SKM-1 (cell line): ENCODE measurements around the gene TNS1.

Experiments used
- DNase-seq: peaks from one replicate; lab custom pipeline; 2025; ENCODE audit not compliant: unreplicated experiment; lab: John Stamatoyannopoulos, UW

TNS1 gene

DNA sequence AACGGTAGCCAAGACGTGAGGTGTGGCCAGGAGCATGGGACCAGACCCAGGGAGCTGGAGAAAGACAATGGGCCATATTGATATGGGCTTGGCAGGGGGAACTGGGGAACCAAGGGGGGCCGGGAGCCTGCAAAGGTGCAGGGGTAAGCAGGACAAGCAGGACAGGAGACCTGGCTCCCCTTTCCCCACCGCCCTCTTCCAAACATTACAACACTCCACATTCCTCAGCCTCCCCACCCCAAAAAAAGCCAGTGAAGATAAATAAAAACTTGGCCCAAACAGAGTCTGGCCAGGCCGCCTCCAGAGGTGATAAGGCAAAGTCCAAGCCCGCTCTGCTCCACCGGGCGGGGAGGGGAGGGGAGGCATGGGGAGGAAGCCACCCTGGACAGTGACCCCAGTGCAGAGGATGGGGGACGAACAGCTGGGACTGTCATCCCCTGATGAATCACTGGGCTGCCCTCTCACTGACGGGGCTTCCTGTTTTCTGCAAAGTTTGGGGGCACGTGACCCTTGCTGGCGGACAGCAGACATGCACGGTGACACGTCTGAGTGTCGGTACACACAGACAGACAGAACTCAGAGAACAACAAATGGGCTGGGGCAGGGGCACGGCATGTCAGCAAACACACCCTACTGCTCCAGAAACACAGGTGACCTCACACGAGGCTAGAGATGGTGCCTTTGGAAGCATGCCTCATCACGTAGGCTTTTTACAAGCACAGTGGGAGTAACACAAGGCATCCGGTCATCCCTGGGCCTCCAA lies 100.2 kb downstream of the TNS1 start:
- no peak for DNase-seq

DNA sequence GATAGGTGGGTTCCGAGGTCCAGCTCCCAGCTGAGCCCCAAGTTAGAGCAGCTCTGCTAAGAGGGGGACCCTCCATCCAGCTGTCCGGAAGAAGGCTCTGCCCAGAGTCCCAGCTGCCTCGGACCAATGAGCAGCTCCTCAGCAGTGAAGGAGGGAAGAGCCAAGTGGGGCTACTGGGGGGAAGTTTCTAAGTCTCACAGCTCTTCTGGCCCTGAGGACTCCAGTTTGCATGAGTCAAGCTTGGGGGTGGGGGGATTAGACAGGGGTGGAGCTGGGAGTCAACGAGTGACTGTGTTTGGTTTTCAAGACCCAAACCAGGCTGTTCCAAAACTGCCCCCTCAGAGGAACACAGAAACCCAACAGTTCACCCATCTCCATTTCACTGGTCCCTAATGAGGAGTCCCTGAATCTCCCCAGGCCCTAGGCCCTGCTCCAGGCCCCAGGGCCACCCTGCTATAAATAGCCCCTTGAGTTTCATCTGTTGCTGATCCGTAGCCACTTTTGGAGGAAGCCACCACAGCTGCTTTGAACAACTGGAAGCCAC lies 100.9 kb downstream of the TNS1 start:
- no peak for DNase-seq

DNA sequence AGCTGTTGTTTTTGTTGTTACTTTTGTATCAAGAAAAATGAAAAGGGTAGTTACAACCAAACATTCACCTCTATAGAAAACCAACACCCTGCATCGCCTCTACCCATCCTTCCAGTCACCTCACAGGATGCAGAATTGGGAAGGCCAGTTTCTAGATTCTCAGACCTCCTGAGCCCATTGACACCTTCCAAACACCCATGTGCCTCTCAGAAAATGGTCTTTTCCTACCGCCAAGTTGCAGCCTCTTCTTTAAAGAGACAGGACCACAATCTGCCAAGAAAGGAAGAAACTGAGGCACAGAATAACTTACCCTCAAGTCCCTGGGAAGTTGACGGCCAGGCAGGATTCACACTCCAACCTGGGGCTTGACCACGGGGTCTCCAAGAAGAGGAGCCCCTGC lies 101.4 kb downstream of the TNS1 start:
- no peak for DNase-seq

DNA sequence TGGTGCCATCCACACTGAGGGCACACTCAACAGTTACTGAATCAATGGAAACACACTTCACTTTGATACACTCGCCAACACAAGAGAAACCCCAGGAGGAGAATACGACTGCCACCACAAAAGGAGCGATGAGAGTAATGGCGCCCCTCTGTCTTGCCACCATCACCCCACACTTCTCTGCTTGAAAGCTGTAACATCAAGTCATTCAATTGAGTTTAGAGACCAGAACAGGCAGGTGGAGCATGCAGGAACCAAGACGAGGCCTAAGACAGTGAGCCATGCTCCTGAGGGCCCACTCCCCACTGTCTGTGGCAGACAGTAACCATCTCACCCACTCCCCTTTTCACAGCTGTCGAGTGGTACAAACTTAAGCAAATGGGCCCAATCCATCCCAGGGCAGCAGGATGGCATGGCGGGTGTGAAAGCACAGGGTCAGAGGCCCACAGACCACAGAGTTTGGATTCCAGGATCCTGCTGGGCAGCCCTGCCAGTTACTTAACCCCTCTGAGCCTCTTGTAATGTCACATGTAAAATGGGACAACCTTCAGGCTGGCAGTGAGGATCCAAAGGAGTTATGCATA lies 101.9 kb downstream of the TNS1 start:
- DNase-seq: no peak

DNA sequence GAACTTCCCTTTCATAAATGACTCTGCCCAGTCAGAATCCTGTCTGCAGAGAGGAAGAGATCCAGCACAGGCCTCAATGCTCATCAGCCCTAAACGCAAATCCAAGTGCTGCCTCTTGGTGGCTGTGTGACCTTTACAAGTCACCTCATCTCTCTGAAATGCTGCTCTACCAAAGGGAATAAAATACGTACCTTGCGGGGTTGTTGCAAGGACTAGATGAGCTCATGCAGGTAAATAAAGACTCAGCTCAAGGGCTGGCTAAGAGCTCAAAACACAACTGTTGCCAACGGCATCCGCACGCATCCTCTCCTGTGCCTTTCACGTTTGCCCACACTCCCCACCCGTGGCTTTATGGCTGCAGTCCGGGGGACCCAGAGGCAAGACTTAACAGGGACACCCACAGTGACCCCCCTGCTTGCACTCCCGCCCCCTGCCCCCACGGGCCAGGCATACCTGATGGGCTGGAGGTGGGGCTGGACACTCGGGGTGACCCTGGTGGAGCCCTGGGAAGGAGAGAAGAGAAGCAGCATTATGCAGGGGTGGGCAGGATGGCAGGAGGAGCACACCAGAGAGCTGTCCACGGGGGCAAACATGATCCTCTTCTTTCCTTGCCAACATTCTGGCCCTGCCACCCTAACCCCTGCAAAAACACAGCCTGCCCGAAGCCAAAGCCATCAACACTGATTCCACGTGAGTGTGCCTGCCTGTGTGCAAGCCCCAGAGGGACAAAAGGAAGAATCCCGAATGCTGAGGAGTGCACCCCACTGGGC lies 102.6 kb downstream of the TNS1 start:
- peak; percentile 40 for DNase-seq

DNA sequence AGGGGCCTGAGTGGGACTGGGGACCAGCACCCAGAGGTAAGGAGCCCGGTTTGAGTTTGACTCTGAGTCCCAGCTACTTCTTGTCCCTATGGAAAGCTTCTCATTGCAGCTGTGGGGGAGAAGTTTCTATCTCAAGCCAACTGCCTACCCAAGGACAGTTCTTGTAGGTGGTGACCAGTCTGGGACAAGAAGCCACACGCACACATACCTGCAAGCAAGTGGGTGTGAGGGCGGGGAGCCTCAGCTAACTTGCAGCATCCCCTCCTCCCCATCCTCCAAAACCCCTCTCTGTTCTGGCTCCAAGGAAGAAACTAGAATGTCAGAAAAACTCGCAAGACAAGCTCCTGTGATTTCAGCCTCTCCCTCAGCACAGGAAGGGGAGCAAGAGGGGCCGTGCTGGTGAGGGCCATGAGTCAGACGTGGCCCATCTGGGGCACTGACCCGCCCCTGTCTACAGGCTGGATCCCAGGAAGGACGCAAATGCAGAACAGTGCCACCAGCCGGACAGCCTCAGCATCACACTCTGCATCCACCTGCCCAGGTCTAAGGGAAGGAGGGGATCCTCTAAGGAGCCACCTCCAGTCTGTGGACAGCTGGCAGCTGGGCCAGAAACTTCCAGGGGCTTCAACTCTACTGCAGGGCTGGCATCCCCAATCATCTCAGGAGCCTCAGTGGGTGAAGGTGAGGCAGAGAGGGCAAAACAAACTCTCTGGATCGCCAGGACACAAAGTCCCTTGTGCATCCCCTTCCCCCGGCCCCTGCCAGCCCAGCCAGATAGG lies 103.4 kb downstream of the TNS1 start:
- no peak for DNase-seq

DNA sequence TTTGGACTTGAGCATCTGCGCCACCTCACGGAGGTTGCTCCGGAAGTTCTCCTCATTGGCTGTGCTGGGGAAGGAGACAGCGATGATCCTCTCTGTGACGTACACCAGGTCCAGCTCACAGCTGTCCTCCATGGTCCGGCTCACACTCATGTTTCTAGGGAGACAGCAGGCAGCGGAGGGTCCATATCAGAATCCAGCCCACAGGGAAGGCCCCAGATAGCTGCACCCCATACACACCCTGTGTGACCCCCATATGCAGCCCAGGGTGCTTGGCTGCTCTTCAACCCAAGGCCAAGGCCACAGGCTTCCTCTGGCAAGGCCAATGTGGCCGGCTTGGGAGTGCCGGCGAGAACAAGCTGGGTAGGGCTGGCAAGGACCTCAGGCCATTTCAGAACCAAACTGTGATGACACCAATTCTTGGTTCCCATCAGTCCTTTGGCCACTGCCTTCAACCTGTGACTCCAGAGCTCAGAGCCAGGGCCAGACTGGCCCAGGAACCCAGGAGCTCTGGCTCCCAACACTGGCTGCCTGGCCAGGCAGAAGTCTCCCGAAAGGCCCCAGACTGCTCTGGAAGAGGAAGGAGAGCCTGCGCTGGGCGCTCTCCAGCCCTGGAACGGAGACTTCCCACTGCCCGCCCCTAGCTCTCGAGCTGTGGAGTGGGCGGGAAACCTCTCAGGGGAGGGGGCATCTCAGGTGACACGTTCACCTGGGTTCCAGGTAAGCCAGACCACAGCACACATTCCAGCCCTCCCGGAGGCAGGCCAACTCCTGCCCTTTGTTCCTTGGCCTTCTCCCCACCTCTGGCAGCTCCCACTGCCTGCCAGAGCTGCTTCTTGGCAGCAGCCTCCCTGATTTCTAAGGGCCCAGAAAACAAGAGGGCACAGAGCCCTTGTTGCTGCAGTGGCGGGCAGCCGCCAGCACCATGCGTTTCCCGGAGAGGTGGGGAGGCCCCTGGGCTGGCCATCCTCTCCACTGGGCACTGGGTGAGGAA lies 104.7 kb downstream of the TNS1 start:
- DNase-seq: no peak

DNA sequence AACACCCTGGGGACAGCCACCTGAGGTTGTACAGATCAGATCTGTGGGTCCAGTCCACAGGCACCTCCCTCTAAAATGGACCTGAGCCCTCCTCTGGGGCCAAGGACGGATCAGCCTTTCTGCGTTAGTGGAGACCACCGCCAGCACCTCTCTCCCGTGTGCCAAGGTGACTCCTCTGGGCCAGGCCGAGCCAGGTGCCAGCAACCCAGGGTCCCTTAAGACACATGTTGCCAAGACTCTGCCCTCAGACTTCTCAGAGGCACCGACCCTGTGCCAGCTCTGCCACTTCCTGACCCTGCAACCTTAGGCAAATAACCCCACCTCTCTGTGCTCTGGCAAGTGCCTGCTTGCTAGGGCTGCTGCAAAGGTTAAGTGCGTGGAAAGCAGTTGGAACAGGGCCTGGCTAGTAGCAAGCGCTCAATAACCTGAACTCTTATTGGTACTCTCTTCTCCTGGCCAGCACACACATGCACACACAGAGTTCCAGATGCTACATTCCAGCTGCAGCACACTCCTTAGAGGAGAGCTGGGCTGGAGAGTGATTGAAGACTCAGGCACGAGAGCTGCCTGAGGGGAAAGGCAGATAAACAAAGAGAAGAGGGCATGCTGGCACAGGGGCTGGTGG lies 105.6 kb downstream of the TNS1 start:
- DNase-seq: no peak

DNA sequence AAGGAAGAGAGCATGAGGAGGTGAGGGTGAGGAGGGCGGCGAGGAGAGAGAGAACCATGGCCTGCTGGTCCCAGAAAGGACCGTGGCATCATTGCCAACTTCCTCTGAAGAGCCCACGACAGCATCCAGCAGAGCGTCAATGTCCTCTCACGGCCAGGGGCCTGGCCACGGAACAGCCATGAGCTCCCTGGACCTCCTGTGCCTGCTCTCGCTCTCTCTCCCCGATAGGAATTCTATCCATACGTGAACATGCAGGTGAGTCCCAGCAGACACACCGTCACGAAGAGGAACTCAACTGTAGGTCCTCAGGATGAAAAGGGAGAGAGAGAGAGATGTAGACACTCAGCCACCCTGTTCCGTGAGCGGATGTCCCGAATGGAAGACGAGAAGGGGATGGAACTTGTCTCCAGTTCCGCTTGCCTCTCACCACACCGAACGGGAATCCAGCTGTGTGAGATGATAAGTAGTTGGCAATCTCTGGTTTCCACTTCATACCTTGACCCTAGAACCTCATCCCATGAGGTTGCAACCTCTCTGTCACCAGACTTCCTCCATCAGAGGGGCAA lies 107.6 kb downstream of the TNS1 start:
- DNase-seq: no peak

DNA sequence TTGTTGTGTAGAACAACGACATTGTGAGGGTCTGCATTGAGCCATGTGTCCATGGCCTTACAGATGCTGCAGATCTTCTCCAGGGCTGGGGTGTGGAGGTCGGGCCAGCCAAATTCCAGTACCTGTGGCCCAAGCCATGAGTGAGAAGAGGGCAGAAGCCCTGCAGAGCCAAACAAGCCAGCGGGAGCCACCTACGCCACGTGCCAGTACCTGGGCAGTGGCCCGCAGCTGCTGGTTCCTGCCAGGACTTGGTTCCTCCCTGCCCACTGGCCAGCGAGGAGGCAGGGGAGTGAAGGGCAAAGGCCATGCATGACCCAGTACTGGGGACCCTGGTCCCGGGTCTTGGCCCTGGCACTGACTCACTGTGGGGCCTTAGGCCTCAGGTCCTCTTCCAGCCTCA lies 109.4 kb downstream of the TNS1 start:
- no peak for DNase-seq

DNA sequence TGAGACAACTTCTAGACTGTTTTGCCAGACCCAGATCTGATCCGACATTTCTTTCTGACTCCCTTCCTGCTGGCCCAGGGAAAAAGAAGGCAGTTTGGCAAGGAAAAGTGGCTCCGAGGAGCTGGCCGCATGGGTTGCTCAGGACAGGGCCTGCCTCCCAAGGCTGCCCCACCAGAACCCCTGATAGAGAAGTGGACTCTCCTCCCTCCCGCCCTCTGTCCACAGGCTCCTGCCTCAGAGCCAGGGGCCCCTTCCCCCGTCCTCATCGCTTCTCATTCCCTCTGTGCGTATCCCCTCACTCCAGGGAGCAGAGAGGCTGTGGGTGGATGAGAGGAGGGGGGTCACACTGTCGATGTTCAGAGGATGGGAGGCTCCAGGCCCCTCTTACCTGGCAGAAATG lies 110.2 kb downstream of the TNS1 start:
- DNase-seq: no peak

DNA sequence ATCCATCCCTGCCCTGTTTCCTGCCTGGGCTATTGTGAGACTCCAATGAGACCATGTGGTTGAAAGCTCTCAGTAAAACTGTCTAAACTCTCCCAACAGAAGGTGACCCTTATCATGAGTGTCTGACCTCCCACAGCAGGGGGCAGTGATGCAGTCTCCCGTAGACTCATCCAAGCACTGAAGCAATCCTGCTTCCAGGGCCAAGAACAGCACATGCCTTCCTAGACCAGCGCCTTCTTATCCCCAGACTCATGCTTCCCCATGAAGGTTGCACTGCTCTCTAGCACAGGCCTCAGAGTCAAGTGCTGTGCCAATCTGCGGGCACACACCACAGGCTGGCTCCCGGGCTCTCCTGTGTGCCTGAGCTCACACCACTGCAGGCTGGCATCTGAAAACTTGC lies 112.3 kb downstream of the TNS1 start:
- DNase-seq: no peak

DNA sequence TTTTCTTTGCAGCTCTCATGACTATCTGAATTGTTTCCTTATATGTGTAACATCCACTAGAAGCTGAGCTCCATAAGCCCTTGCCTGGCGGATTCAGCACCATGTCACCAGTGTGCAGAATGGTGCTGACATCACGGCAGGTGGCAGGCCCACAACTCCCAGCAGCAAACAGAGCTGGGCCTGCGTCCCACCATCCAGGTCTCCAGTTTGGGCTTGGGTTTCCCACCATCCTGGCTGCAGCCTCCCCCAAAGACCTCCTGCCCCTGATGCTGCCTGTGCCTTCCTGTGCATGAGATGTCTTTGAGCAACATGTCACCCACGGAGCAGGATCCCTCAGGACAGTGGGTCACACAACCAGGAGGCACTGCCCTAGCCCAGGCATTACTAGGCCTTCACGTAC lies 113.1 kb downstream of the TNS1 start:
- DNase-seq: no peak

DNA sequence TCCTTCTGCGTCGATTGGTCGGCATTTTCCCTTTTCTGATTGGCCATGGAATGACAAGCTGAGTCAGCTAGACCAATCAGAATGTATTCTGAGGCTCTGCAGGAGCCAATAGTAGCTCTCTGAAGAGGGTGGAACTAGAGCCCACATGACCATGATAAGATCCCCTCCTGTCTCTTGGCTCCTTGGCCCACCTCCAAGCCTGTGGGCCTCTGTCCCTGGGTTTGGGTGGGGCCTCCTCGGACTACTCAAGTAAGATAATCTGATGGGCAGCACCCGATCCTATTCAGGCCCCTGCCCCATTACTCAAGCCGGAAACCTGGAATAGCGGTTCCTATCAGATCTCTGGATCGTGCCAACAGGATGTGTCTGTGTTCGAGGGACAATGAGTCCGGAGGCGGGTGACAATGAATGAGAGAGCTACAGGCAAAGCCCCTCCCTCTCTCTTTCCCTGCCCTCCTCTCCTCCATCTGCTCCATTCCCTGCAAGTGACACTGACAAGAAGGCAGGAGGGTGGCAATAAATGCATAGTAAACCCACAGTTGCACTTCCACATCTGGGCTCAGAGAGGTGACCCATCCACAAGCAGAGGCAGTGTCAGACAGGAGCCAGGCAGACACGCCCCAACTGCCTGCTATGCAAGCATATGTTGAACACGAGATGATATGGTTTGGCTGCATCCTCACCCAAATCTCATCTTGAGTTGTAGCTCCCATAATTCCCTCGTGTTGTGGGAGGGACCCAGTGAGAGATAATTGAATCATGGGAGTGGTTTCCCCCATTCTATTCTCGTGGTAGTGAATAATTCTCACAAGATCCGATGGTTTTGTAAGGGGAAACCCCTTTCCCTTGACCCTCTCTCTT lies 114.7 kb downstream of the TNS1 start:
- DNase-seq: no peak

DNA sequence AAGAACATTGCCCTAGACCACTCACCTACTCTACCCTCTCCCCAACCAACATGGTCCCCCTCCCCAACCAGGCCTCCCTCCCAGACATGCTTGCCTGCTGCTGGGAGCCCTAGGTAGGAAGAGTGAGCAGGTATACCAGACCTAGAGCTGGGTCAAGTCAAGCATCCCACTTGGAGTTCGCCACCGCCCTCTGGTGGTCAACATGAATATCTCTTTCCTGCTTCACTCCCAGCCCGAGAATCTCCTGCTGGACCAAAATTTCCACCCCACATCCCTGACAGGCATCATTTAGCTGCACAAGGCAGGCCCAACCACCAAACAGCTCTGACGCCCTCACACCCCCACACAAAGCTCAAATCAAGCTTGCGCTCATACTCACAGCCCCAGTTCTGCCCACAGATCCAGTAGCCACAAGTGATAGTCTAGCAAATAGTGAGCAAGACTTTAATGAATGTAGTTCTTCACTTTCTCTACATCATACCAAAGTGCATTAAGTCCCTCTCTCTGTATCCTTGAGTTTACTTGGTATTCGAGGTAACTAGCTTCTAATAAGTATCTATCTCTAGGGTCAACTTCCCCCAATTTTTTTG lies 116.0 kb downstream of the TNS1 start:
- peak; percentile 30 for DNase-seq

DNA sequence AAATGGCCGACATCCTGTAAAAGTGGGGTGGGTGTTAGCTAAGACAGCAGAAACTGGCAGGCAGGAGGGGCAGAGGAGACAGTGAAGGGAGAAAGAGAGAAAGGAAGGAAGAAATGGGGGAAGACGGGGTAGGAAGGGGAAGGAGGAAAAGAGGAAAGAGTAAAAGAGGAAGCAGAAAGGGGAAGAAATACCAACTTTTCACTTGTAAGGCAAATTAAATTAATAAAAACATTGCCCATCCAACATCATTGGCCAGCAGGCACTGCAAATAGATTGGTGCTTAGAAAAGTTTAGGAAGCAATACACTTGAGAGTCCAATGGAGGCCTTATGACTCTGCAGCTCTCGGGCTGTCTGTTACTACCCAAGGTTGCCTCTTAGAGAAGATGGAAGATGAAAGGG lies 116.7 kb downstream of the TNS1 start:
- peak; percentile 5 for DNase-seq

DNA sequence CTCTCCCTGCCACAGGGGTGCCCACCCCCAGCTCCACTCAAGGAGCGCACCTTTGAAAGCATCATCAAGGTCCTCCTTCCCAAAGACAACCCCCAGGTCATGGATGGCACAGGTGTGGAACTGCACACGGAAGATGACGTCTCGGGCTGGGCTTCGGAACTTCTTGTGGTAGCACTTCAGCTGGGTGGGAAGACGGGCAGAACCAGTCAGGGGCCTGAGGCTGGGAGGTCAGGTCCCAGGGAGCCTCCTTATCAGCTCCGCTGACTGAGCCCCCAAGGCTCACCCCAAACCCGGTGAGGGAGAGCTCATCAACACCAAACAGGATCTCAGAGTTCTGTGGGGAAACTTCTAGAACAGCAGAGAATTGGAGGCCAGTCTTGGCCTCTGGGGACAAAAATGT lies 117.8 kb downstream of the TNS1 start:
- DNase-seq: no peak

DNA sequence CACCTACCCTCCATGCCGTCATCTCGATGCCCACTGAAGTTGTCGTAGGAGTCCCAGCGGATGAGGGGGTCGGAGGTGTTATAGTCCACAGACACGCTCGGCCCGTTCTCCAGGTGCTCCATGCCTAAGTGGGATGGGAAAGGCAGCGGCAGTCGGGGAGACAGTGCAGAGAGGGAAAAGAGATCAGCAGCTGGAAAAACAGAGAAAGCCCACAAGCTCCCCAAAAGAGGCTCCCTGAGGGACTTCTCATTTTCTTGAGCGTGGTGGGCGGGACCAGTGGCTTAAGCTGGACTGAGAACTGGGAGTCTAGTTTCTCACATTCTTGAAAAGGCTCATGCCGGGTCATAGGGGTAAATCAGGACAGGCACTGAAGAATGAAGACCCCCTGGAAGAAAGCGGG lies 121.9 kb downstream of the TNS1 start:
- DNase-seq: no peak
